ENCODE measurements around the gene OR2M5. TPM values are rescaled to one million over a fixed set of nuclear protein-coding genes. Genes with fewer than 3 reads are reported as not detected.

Gene OR2M5
- total and polyA plus RNA-seq, 9 of the 15 experiments (the other 6 are each of a cell fraction or from before 2014, with no cell fraction given), result not detected

DNA sequence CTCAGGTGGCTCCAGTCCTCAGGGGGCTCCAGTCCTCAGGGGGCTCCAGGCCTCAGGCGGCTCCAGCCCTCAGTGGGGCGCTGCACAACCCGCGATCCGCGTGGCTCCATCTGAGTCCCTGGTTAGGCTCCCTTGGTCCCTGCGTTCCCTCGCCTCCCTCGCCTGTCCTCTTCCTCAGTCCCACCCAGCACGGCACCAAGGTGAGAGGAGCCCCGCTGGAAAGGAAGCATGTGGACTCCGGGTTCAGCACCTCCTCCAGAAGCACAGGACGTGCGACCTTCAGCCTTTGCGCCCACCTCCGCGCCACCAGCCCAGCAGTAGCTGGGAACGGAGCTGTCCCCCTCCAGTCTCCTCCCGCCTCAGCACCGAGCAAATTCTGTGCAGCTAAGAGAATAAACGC, 8.1 kb upstream of the OR2M5 start:
- CTCF ChIA-PET (ENCODE audit: low intra/inter-chr PET ratio), result no interaction called here
- H3K4me2 ChIP-seq (ENCODE audit: insufficient read depth, low read length), result no peak overlapping the region

More for the DNA sequence above, 8.1 kb upstream of the OR2M5 start:
- Histone ChIP-seq H3K27me3 (ENCODE audit: control insufficient read depth in 2 of 2, insufficient read depth in 2 of 2, low read length in 2 of 2) (no peaks in the 10 kb centered on the region), H3K9me1 (ENCODE audit: control insufficient read depth, insufficient read depth, low read length) (no peaks in the 10 kb centered on the region), H2AFZ (ENCODE audit: low read depth, low read length) (no peak overlapping the region), H3K36me3 (ENCODE audit: control insufficient read depth, insufficient read depth, low read length) (no peaks in the 10 kb centered on the region), H3K79me2 (ENCODE audit: control insufficient read depth, insufficient read depth, low read length) (no peaks in the 10 kb centered on the region), H4K20me1 (replicated peaks; ENCODE audit: control insufficient read depth, insufficient read depth, low read length) (no peaks in the 10 kb centered on the region), H3K27ac (ENCODE audit: extremely low read depth, low read depth, low read length) (no peak overlapping the region), H3K9me3 (replicated peaks; ENCODE audit: control insufficient read depth, insufficient read depth, low read depth, low read length) (no peaks in the 10 kb centered on the region; the same call in 1 of the 2 replicates), H3K4me1 (replicated peaks in 1 of 2; ENCODE audit: control insufficient read depth in 2 of 2, insufficient read depth in 2 of 2, low read length in 2 of 2) (no peaks in the 10 kb centered on the region), H3K9ac (ENCODE audit: insufficient read depth in 1 of 2, low read depth in 2 of 2, low read length in 2 of 2) (no peak overlapping the region), H3K4me3 (no peak overlapping the region)
- POLR2A ChIA-PET, result no interaction called here
- intact Hi-C loops (cut with micrococcal nuclease), result no loop called here
- no TSS peak for BruUV-seq (replicated peaks)
- TF ChIP-seq ZNF232 (CRISPR knock-in tag; IDR thresholded peaks at IDR 0.05) (no peak), MAZ (CRISPR knock-in tag; conservative IDR thresholded peaks at IDR 0.05 in 1 of 2, IDR thresholded peaks at IDR 0.05 in 1 of 2) (0 out of 4 replicates have a peak, but pooled peaks of 1 of the 2 experiments have one; percentile 38)
- TF ChIP-seq, protein P1, sequence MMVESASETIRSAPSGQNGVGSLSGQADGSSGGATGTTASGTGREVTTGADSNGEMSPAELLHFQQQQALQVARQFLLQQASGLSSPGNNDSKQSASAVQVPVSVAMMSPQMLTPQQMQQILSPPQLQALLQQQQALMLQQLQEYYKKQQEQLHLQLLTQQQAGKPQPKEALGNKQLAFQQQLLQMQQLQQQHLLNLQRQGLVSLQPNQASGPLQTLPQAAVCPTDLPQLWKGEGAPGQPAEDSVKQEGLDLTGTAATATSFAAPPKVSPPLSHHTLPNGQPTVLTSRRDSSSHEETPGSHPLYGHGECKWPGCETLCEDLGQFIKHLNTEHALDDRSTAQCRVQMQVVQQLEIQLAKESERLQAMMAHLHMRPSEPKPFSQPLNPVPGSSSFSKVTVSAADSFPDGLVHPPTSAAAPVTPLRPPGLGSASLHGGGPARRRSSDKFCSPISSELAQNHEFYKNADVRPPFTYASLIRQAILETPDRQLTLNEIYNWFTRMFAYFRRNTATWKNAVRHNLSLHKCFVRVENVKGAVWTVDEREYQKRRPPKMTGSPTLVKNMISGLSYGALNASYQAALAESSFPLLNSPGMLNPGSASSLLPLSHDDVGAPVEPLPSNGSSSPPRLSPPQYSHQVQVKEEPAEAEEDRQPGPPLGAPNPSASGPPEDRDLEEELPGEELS (CRISPR knock-in tag; IDR thresholded peaks at IDR 0.05; ENCODE audit: borderline replicate concordance), result no peak
- TF ChIP-seq, protein P2, sequence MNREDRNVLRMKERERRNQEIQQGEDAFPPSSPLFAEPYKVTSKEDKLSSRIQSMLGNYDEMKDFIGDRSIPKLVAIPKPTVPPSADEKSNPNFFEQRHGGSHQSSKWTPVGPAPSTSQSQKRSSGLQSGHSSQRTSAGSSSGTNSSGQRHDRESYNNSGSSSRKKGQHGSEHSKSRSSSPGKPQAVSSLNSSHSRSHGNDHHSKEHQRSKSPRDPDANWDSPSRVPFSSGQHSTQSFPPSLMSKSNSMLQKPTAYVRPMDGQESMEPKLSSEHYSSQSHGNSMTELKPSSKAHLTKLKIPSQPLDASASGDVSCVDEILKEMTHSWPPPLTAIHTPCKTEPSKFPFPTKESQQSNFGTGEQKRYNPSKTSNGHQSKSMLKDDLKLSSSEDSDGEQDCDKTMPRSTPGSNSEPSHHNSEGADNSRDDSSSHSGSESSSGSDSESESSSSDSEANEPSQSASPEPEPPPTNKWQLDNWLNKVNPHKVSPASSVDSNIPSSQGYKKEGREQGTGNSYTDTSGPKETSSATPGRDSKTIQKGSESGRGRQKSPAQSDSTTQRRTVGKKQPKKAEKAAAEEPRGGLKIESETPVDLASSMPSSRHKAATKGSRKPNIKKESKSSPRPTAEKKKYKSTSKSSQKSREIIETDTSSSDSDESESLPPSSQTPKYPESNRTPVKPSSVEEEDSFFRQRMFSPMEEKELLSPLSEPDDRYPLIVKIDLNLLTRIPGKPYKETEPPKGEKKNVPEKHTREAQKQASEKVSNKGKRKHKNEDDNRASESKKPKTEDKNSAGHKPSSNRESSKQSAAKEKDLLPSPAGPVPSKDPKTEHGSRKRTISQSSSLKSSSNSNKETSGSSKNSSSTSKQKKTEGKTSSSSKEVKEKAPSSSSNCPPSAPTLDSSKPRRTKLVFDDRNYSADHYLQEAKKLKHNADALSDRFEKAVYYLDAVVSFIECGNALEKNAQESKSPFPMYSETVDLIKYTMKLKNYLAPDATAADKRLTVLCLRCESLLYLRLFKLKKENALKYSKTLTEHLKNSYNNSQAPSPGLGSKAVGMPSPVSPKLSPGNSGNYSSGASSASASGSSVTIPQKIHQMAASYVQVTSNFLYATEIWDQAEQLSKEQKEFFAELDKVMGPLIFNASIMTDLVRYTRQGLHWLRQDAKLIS (CRISPR knock-in tag; IDR thresholded peaks at IDR 0.05), result no peak
- TF ChIP-seq, protein P3, sequence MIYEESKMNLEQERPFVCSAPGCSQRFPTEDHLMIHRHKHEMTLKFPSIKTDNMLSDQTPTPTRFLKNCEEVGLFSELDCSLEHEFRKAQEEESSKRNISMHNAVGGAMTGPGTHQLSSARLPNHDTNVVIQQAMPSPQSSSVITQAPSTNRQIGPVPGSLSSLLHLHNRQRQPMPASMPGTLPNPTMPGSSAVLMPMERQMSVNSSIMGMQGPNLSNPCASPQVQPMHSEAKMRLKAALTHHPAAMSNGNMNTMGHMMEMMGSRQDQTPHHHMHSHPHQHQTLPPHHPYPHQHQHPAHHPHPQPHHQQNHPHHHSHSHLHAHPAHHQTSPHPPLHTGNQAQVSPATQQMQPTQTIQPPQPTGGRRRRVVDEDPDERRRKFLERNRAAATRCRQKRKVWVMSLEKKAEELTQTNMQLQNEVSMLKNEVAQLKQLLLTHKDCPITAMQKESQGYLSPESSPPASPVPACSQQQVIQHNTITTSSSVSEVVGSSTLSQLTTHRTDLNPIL (CRISPR knock-in tag; IDR thresholded peaks at IDR 0.05), result no peak
- WGBS (ENCODE audit: insufficient coverage, low coverage, missing lambda C conversion rate), result 1% methylated on average over 16 of the region's 21 CpGs
- DNase-seq (ENCODE audit: extremely low read depth in 1 of 4, low spot score in 3 of 4) (no peak), FAIRE-seq (no peak), ATAC-seq (no peak)
- in situ Hi-C loops (cut with MboI), result no loop called here

All from K562 (cell line).